AG09309 (cell line): ENCODE measurements around the gene CACNA1C.

Experiments used
- DNase-seq: peaks from one replicate; pipeline ENCODE4 v3.0.0-alpha.2; 2010; ENCODE audit warnings: low read depth
- H3K4me3 ChIP-seq: 2 replicates; pipeline ENCODE4 v1.5.1; 2011; ENCODE audit warnings: mild to moderate bottlenecking, low read depth, low read length, moderate library complexity; ENCODE audit not compliant: control insufficient read depth
- CTCF ChIP-seq: IDR thresholded peaks from 2 replicates; pipeline ENCODE4 v1.5.1; 2011; ENCODE audit warnings: mild to moderate bottlenecking, low read depth, low read length, inconsistent platforms; ENCODE audit not compliant: insufficient read depth, control insufficient read depth; ENCODE audit errors: missing control alignments

Gene CACNA1C

GRCh38 chr12:2453076-2453760 lies 400.4 kb downstream of the CACNA1C start:
- DNase-seq = no peak
- TF ChIP-seq CTCF = no peak
- H3K4me3 ChIP-seq = no peak overlapping the region

- no peak for TF ChIP-seq CTCF
- no peak for DNase-seq
These were observed 400.9 kb downstream of the CACNA1C start for GRCh38 chr12:2453761-2454090.

GRCh38 chr12:2454601-2455177 lies 401.9 kb downstream of the CACNA1C start:
- no peak overlapping the region for H3K4me3 ChIP-seq
- DNase-seq = no peak
- no peak for TF ChIP-seq CTCF

More at GRCh38 chr12:2453761-2454090, 400.9 kb downstream of the CACNA1C start:
- H3K4me3 ChIP-seq = no peak overlapping the region

- no peak for TF ChIP-seq CTCF
- no peak overlapping the region for H3K4me3 ChIP-seq
- no peak for DNase-seq
These were observed 402.6 kb downstream of the CACNA1C start for GRCh38 chr12:2455410-2455809.

GRCh38 chr12:2456122-2456812 lies 403.5 kb downstream of the CACNA1C start:
- H3K4me3 ChIP-seq = no peak overlapping the region
- no peak for DNase-seq
- no peak for TF ChIP-seq CTCF

- no peak overlapping the region for H3K4me3 ChIP-seq
- DNase-seq = no peak
- no peak for TF ChIP-seq CTCF
These were observed 404.0 kb downstream of the CACNA1C start for GRCh38 chr12:2456813-2457186.
